ENCODE measurements around the gene LGALS12. TPM values are rescaled to one million over a fixed set of nuclear protein-coding genes. Genes with fewer than 3 reads are reported as not detected.

The LGALS12 gene
- total and polyA plus RNA-seq, 4 donors, result 0.84 to 1.2 TPM; not detected in 2

DNA sequence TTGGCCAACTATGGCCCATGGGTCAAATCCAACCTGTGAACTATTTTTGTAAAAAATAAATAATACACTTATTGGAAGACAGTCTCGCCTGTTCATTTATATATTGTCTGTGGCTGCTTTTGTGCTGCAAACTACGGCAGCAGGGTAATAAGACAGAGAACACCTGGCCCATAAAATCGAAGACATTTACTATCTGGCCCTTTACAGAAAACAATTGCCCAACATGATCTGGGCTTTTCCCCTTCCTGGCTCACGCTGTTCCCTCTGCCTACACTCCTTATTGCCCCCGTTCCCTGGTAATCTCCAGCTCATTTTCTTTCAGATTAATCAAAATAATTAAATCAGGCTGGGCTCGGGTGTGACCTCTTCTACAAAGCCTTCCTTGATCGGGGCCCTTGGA is 51.7 kb downstream of the LGALS12 start:
- H3K36me3 ChIP-seq (ENCODE audit: control insufficient read depth in 1 of 2, insufficient read depth in 2 of 2, low read length in 1 of 2), result no peaks in the 10 kb centered on the region
- intact Hi-C loops (cut with DNase I), result no loop called here
- H3K9me3 ChIP-seq (ENCODE audit: control insufficient read depth, low read length), result no peaks in the 10 kb centered on the region
- DNase-seq, result no peak
- H3K4me3 ChIP-seq (ENCODE audit: low read length in 2 of 2), result no peak overlapping the region
- no peaks in the 10 kb centered on the region for H3K27me3 ChIP-seq (ENCODE audit: control insufficient read depth in 1 of 2, insufficient read depth in 2 of 2, low read length in 1 of 2)
- ATAC-seq (ENCODE audit: low FRiP score), result no peak
- H3K27ac ChIP-seq (ENCODE audit: low read depth in 1 of 2, low read length in 2 of 2), result no peak overlapping the region
- peaks cover 0 to 3% of the 10 kb centered on the region in 2 donors for H3K4me1 ChIP-seq (ENCODE audit: control insufficient read depth in 1 of 2, insufficient read depth in 2 of 2, low read length in 2 of 2)
- 86 to 88% methylated on average over 7 of the region's 7 CpGs for WGBS, 2 donors

DNA sequence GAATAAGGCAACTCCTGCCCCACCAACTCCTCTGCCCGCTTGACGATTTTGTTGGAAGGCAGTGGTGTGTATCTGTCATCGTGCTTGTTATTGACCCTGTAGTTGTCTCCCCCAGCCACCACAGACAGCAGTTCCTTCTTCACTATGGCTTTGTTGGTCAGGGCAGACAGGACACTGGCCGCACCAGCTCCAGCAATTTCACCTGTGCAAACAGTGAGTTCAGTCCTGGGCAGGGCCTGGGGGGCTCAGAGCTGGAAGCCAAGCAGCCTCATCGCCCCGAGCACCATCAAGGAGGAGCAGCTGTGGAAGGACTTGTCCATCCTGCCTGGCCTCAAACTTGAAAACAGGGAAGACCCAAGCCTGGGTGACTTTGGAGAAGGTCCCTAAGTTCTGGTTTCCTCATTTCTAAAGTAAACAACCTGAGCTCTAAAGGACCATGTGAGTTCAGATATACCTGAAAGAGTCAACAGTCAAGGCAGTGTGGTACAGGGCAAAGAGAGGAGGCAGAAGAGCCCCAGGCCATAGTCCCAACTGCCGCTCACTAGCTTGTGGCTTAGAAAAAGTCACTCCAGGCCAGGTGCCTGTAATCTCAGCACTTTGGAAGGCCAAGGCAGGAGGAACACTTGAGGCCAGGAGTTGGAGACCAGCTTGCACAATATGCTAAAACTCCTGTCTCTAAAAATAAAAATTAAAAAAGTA is 52.7 kb downstream of the LGALS12 start:
- Histone ChIP-seq H3K9me3 (ENCODE audit: control insufficient read depth, low read length) (no peaks in the 10 kb centered on the region), H3K27ac (ENCODE audit: low read depth in 1 of 2, low read length in 2 of 2) (no peak overlapping the region), H3K4me1 (ENCODE audit: control insufficient read depth in 1 of 2, insufficient read depth in 2 of 2, low read length in 2 of 2) (peaks cover 0 to 3% of the 10 kb centered on the region in 2 donors), H3K4me3 (ENCODE audit: low read length in 2 of 2) (no peak overlapping the region), H3K27me3 (ENCODE audit: control insufficient read depth in 1 of 2, insufficient read depth in 2 of 2, low read length in 1 of 2) (no peaks in the 10 kb centered on the region), H3K36me3 (ENCODE audit: control insufficient read depth in 1 of 2, insufficient read depth in 2 of 2, low read length in 1 of 2) (no peaks in the 10 kb centered on the region)
- ATAC-seq (ENCODE audit: low FRiP score), result no peak
- intact Hi-C loops (cut with DNase I), result no loop called here
- WGBS, 2 donors, result 96 to 97% methylated on average over 7 of the region's 7 CpGs
- DNase-seq, result no peak

DNA sequence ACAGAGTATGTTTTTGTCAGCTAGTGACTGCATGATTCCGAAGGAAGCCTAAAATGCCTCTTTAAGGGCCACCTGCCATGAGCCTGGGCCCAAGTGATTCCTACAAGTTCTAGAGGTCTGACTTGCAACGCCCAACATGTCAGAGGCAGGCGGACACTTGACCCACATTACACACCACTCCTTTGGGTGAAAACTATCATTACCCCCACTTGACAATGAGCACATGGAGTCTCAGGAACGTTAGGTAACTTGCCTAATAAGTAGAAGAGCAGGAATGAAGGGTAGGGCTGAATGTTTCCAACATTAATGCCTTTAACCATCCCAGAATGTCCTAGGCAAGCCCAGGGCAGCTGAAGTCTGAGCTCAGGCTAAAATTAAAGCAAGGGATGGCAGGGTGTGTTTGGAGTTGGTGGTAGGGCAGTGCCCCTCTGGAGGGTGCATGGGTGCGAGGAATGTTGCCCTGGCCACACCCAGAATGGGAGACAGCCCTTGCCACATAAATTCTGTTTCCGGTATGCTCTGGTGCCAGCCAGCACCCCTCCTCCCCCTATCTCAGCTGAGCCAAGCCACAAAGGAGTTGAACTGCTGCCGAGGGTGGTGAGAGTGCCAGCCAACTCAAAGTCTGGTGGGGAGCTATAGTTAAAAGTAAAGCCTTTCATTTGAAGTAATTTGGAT is 54.8 kb downstream of the LGALS12 start:
- Histone ChIP-seq H3K27me3 (ENCODE audit: control insufficient read depth in 1 of 2, insufficient read depth in 2 of 2, low read length in 1 of 2) (no peaks in the 10 kb centered on the region), H3K4me1 (ENCODE audit: control insufficient read depth in 1 of 2, insufficient read depth in 2 of 2, low read length in 2 of 2) (peaks cover 0 to 3% of the 10 kb centered on the region in 2 donors), H3K27ac (ENCODE audit: low read depth in 1 of 2, low read length in 2 of 2) (peak overlapping the region in 1 of 2 donors; percentile 42), H3K4me3 (ENCODE audit: low read length in 2 of 2) (no peak overlapping the region), H3K9me3 (ENCODE audit: control insufficient read depth, low read length) (no peaks in the 10 kb centered on the region), H3K36me3 (ENCODE audit: control insufficient read depth in 1 of 2, insufficient read depth in 2 of 2, low read length in 1 of 2) (no peaks in the 10 kb centered on the region)
- intact Hi-C loops (cut with DNase I), result no loop called here
- no peak for ATAC-seq (ENCODE audit: low FRiP score)
- 34 to 39% methylated on average over 7 of the region's 7 CpGs for WGBS, 2 donors
- DNase-seq, result peak; percentile 65 to 74

DNA sequence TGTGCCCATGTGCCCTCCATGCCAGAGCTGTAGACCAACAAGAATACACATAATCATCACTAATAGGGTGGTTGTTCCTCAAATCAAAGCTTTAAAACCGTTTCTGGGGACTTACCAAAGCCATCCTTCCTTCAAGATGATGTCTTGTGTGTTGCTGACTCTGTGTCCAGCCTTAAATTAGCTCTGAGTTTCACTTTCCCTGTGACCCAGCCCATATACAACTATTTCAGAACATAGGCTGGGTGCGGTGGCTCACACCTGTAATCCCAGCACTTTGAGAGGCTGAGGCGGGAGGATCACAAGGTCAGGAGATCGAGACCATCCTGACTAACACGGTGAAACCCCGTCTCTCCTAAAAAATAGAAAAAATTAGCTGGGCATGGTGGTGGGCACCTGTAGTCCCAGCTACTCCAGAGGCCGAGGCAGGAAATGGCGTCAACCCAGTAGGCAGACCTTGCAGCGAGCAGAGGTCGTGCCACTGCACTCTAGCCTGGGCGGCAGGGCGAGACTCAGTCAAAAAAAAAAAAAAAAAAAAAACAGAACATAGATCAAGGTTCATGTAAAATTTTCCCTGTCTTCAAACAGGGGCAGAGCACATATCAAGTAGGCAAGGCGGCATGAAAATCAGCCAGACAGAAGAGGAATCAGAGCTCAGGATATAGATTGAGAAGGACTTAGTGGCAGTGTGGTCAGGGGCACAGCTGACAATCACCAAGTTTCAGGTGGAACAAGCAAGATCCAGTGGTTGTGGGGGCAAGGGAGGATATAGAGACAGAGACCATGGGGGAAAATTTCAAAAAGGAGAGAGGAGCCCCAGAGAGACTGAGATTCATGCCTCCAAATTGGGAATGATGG is 57.5 kb downstream of the LGALS12 start, which contains the start of gene PLAAT2:
Gene PLAAT2, minus strand, starts transcription at position 179 of the 855 bp plus-strand sequence. Its CDS starts 55 bp downstream, at position 124.
- H3K27ac ChIP-seq (ENCODE audit: low read depth in 1 of 2, low read length in 2 of 2), result no peak within 1 kb of the TSS
- ATAC-seq (ENCODE audit: low FRiP score), result no peak

DNA sequence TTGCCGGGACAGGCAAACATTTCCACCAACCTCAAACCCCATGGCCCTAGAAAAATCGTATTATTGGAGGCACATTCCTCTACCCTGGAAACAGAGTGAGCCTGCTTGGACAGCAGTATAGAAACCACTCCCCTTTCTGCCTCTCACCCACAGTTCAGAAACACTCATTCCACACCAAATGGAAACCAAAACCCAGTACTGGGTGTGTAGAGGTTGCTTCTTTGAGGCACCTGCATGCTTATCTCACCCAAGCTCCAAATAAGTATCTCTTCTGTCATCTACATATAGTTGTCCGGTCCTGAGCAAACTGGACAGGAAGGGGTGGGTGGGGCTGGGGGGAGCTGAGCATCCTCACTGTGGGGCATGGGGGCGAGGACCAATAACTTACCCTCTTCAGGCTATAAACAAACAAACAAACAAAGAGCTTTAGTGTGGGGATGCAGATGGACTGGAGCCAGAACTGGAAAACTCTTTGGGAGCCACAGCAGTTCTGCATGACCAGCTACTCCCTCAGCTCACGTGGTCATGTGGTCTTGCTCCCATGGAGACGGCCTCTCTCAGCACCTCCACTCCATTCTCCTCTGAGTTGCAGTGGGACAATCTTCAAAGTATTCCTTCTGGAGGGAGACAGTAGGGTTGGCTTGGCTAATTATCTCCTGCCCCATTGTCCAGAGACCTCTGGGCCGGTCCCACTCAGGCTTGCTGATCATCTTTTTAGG is 58.3 kb downstream of the LGALS12 start:
- ATAC-seq (ENCODE audit: low FRiP score) (no peak), DNase-seq (no peak)
- intact Hi-C loops (cut with DNase I), result no loop called here
- no peak overlapping the region for H3K27ac ChIP-seq (ENCODE audit: low read depth in 1 of 2, low read length in 2 of 2)
- WGBS, 2 donors, result 85 to 90% methylated on average over 7 of the region's 7 CpGs
- no peak overlapping the region for H3K4me3 ChIP-seq (ENCODE audit: low read length in 2 of 2)
- H3K9me3 ChIP-seq (ENCODE audit: control insufficient read depth, low read length), result no peaks in the 10 kb centered on the region
- H3K36me3 ChIP-seq (ENCODE audit: control insufficient read depth in 1 of 2, insufficient read depth in 2 of 2, low read length in 1 of 2), result no peaks in the 10 kb centered on the region
- no peaks in the 10 kb centered on the region for H3K27me3 ChIP-seq (ENCODE audit: control insufficient read depth in 1 of 2, insufficient read depth in 2 of 2, low read length in 1 of 2)
- peaks cover 0 to 3% of the 10 kb centered on the region in 2 donors for H3K4me1 ChIP-seq (ENCODE audit: control insufficient read depth in 1 of 2, insufficient read depth in 2 of 2, low read length in 2 of 2)

More for the DNA sequence above, 57.5 kb downstream of the LGALS12 start, which contains the start of gene PLAAT2:
- DNase-seq, result no peak
- H3K9me3 ChIP-seq (ENCODE audit: control insufficient read depth, low read length), result no peaks in the 10 kb centered on the region
- 95 to 96% methylated on average over 13 of the region's 13 CpGs for WGBS, 2 donors
- no peaks in the 10 kb centered on the region for H3K27me3 ChIP-seq (ENCODE audit: control insufficient read depth in 1 of 2, insufficient read depth in 2 of 2, low read length in 1 of 2)
- H3K4me3 ChIP-seq (ENCODE audit: low read length in 2 of 2), result no peak within 1 kb of the TSS
- H3K4me1 ChIP-seq (ENCODE audit: control insufficient read depth in 1 of 2, insufficient read depth in 2 of 2, low read length in 2 of 2), result peaks cover 0 to 3% of the 10 kb centered on the region in 2 donors
- no peaks in the 10 kb centered on the region for H3K36me3 ChIP-seq (ENCODE audit: control insufficient read depth in 1 of 2, insufficient read depth in 2 of 2, low read length in 1 of 2)
- intact Hi-C loops (cut with DNase I), result no loop called here

DNA sequence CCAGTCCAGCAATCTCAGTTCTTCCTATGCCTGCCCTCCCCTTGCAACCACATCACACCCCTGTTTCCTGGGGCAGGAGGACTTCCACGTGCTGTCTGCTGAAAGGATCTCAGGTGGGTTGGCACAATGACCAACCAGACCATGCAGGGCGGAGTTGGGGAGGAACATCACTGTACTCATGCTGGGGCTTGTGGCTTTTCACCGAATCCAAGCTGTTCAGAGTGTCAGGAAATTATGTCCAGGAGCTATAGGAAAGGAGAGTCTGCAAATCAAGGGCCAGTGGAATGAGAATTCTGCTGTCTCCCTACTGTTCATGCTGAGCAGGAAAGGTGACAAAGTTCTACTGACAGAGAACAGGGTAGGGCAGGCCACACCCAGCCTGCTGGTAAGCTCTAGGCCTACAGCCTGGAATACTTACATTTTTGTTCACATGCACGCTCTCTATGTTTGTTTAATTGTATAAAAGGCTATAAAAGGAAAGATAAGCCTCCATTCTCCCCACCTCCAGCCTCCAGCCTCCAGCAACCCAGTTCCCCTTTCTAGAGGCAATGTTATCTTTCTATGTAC is 59.0 kb downstream of the LGALS12 start:
- Histone ChIP-seq H3K36me3 (ENCODE audit: control insufficient read depth in 1 of 2, insufficient read depth in 2 of 2, low read length in 1 of 2) (no peaks in the 10 kb centered on the region), H3K27ac (ENCODE audit: low read depth in 1 of 2, low read length in 2 of 2) (no peak overlapping the region), H3K9me3 (ENCODE audit: control insufficient read depth, low read length) (no peaks in the 10 kb centered on the region), H3K4me3 (ENCODE audit: low read length in 2 of 2) (no peak overlapping the region), H3K27me3 (ENCODE audit: control insufficient read depth in 1 of 2, insufficient read depth in 2 of 2, low read length in 1 of 2) (no peaks in the 10 kb centered on the region), H3K4me1 (ENCODE audit: control insufficient read depth in 1 of 2, insufficient read depth in 2 of 2, low read length in 2 of 2) (peaks cover 0 to 3% of the 10 kb centered on the region in 2 donors)
- DNase-seq (no peak), ATAC-seq (ENCODE audit: low FRiP score) (no peak)
- WGBS, 2 donors, result 82% methylated on average over 4 of the region's 4 CpGs
- intact Hi-C loops (cut with DNase I), result no loop called here

Data from aorta (tissue), 5 donors.